NCI-H128 (cell line): ENCODE results near the gene XAGE1B.
"Not testable (repeated sequence)": the region's sequence is repeated elsewhere in the genome, so short reads cannot be mapped to it uniquely, and the experiment has no call there.

Experiments used
- DNase-seq: peaks from one replicate; lab custom pipeline; 2025; ENCODE audit not compliant: unreplicated experiment; lab: John Stamatoyannopoulos, UW

XAGE1B gene

GRCh38 chrX:52516987-52517325, at the start of gene XAGE1B:
Gene XAGE1B, minus strand, starts transcription at chrX:52517063. Its CDS starts 1,536 bp downstream, at chrX:52515527.
- not testable (repeated sequence) for DNase-seq

- DNase-seq: no peak
These were observed 46.2 kb upstream of the XAGE1B start for GRCh38 chrX:52563105-52563504.

- no peak for DNase-seq
These were observed 41.3 kb upstream of the XAGE1B start for GRCh38 chrX:52558140-52558539.

- DNase-seq: no peak
These were observed 39.9 kb upstream of the XAGE1B start for GRCh38 chrX:52556741-52557140.

- no peak for DNase-seq
These were observed 37.3 kb upstream of the XAGE1B start for GRCh38 chrX:52553995-52554642.

- not testable (repeated sequence) for DNase-seq
These were observed 31.9 kb upstream of the XAGE1B start for GRCh38 chrX:52548769-52549168.

GRCh38 chrX:52544147-52544840, 27.4 kb upstream of the XAGE1B start:
- no peak for DNase-seq

- no peak for DNase-seq
These were observed 25.4 kb upstream of the XAGE1B start for GRCh38 chrX:52542311-52542710.

- DNase-seq: not testable (repeated sequence)
These were observed 24.2 kb upstream of the XAGE1B start for GRCh38 chrX:52541051-52541450.

GRCh38 chrX:52516110-52516986, 515 bp downstream of the XAGE1B start:
- not testable (repeated sequence) for DNase-seq

GRCh38 chrX:52511126-52511525, 5.7 kb downstream of the XAGE1B start:
- not testable (repeated sequence) for DNase-seq

- DNase-seq: no peak
These were observed 6.9 kb downstream of the XAGE1B start for GRCh38 chrX:52509916-52510315.

GRCh38 chrX:52507331-52507730, 9.5 kb downstream of the XAGE1B start:
- no peak for DNase-seq

GRCh38 chrX:52504551-52504950, 12.3 kb downstream of the XAGE1B start:
- DNase-seq: no peak

- not testable (repeated sequence) for DNase-seq
These were observed 15.5 kb downstream of the XAGE1B start for GRCh38 chrX:52501362-52501761.

- not testable (repeated sequence) for DNase-seq
These were observed 20.5 kb downstream of the XAGE1B start for GRCh38 chrX:52496419-52496772.

- DNase-seq: not testable (repeated sequence)
These were observed 21.1 kb downstream of the XAGE1B start, which contains the start of gene XAGE1A for GRCh38 chrX:52495545-52496418. Gene XAGE1A, plus strand, starts transcription at chrX:52495808. Its CDS starts 1,554 bp downstream, at chrX:52497362.

- DNase-seq: not testable (repeated sequence)
These were observed 45.6 kb downstream of the XAGE1B start for GRCh38 chrX:52471301-52471700.
